ENCODE data around the gene MITF.

MITF gene

GRCh38 chr3:69737392-69737791, 1.9 kb upstream of the MITF start:
- H3K9ac ChIP-seq (ENCODE audit: low read length): no peak overlapping the region

GRCh38 chr3:69738315-69738714, 949 bp upstream of the MITF start:
- Histone ChIP-seq H3K4me3 (ENCODE audit: low read length) (no peak overlapping the region), H3K79me2 (ENCODE audit: low read length) (no peaks in the 10 kb centered on the region), H3K36me3 (replicated peaks; ENCODE audit: low read depth, low read length) (no peaks in the 10 kb centered on the region), H3K27me3 (ENCODE audit: low read depth, low read length) (peaks cover 2% of the 10 kb centered on the region; the same call in 1 of the 2 replicates), H3K4me1 (ENCODE audit: low read length) (no peaks in the 10 kb centered on the region), H3K27ac (ENCODE audit: low read length) (no peak overlapping the region), H4K20me1 (ENCODE audit: insufficient read depth, low read length) (no peaks in the 10 kb centered on the region), H2AFZ (ENCODE audit: low read depth, low read length) (no peak overlapping the region), H3K4me2 (ENCODE audit: low read length) (no peak overlapping the region), H3K9ac (ENCODE audit: low read length) (no peak overlapping the region), H3K9me3 (ENCODE audit: insufficient read depth, low read length) (no peaks in the 10 kb centered on the region)
- TF ChIP-seq CTCF (IDR thresholded peaks at IDR 0.05; ENCODE audit: low read depth, low read length) (no peak), EZH2phosphoT487 (IDR thresholded peaks at IDR 0.05; ENCODE audit: low read depth) (no peak)

More at GRCh38 chr3:69737392-69737791, 1.9 kb upstream of the MITF start:
- Histone ChIP-seq H3K36me3 (replicated peaks; ENCODE audit: low read depth, low read length) (no peaks in the 10 kb centered on the region), H4K20me1 (ENCODE audit: insufficient read depth, low read length) (no peaks in the 10 kb centered on the region), H2AFZ (ENCODE audit: low read depth, low read length) (no peak overlapping the region), H3K27me3 (ENCODE audit: low read depth, low read length) (peaks cover 2% of the 10 kb centered on the region; the same call in 1 of the 2 replicates), H3K4me3 (ENCODE audit: low read length) (no peak overlapping the region), H3K4me1 (ENCODE audit: low read length) (no peaks in the 10 kb centered on the region), H3K79me2 (ENCODE audit: low read length) (no peaks in the 10 kb centered on the region), H3K9me3 (ENCODE audit: insufficient read depth, low read length) (no peaks in the 10 kb centered on the region), H3K27ac (ENCODE audit: low read length) (no peak overlapping the region), H3K4me2 (ENCODE audit: low read length) (no peak overlapping the region)
- TF ChIP-seq CTCF (IDR thresholded peaks at IDR 0.05; ENCODE audit: low read depth, low read length) (no peak), EZH2phosphoT487 (IDR thresholded peaks at IDR 0.05; ENCODE audit: low read depth) (no peak)

- Histone ChIP-seq H3K4me1 (ENCODE audit: low read length) (no peaks in the 10 kb centered on the region), H4K20me1 (ENCODE audit: insufficient read depth, low read length) (no peaks in the 10 kb centered on the region), H3K36me3 (replicated peaks; ENCODE audit: low read depth, low read length) (no peaks in the 10 kb centered on the region), H3K27me3 (ENCODE audit: low read depth, low read length) (peaks cover 2% of the 10 kb centered on the region; the same call in 1 of the 2 replicates), H3K27ac (ENCODE audit: low read length) (no peak overlapping the region), H3K9me3 (ENCODE audit: insufficient read depth, low read length) (no peaks in the 10 kb centered on the region), H3K9ac (ENCODE audit: low read length) (no peak overlapping the region), H2AFZ (ENCODE audit: low read depth, low read length) (no peak overlapping the region), H3K4me3 (ENCODE audit: low read length) (no peak overlapping the region), H3K4me2 (ENCODE audit: low read length) (no peak overlapping the region), H3K79me2 (ENCODE audit: low read length) (no peaks in the 10 kb centered on the region)
- no peak for TF ChIP-seq CTCF (IDR thresholded peaks at IDR 0.05; ENCODE audit: low read depth, low read length)
- TF ChIP-seq EZH2phosphoT487 (IDR thresholded peaks at IDR 0.05; ENCODE audit: low read depth): no peak
These were observed 433 bp upstream of the MITF start for GRCh38 chr3:69738859-69739203.

- Histone ChIP-seq H3K9ac (ENCODE audit: low read length) (no peak overlapping the region), H3K27me3 (ENCODE audit: low read depth, low read length) (no peaks in the 10 kb centered on the region), H2AFZ (ENCODE audit: low read depth, low read length) (no peak overlapping the region)
These were observed 1.1 kb downstream of the MITF start for GRCh38 chr3:69740103-69741021.

More at GRCh38 chr3:69740103-69741021, 1.1 kb downstream of the MITF start:
- H3K4me1 ChIP-seq (ENCODE audit: low read length): no peaks in the 10 kb centered on the region
- TF ChIP-seq EZH2phosphoT487 (IDR thresholded peaks at IDR 0.05; ENCODE audit: low read depth) (no peak), CTCF (IDR thresholded peaks at IDR 0.05; ENCODE audit: low read depth, low read length) (no peak)
- no peaks in the 10 kb centered on the region for H3K9me3 ChIP-seq (ENCODE audit: insufficient read depth, low read length)
- no peak overlapping the region for H3K4me2 ChIP-seq (ENCODE audit: low read length)
- H3K4me3 ChIP-seq (ENCODE audit: low read length): no peak overlapping the region
- H3K36me3 ChIP-seq (replicated peaks; ENCODE audit: low read depth, low read length): no peaks in the 10 kb centered on the region
- H4K20me1 ChIP-seq (ENCODE audit: insufficient read depth, low read length): no peaks in the 10 kb centered on the region
- H3K79me2 ChIP-seq (ENCODE audit: low read length): no peaks in the 10 kb centered on the region
- H3K27ac ChIP-seq (ENCODE audit: low read length): no peak overlapping the region
